Erythroblast (primary cell): ENCODE results near the gene TCP11L1.

Source experiments
- GATA1 ChIP-seq: IDR thresholded peaks from 2 replicates; pipeline ENCODE4 v1.6.1; 2011; ENCODE audit warnings: low read depth, mild to moderate bottlenecking, control low read depth, low read length, moderate library complexity
- POLR2A ChIP-seq: IDR thresholded peaks from 2 replicates; pipeline ENCODE4 v1.6.1; 2011; ENCODE audit warnings: mild to moderate bottlenecking, low read length

DNA sequence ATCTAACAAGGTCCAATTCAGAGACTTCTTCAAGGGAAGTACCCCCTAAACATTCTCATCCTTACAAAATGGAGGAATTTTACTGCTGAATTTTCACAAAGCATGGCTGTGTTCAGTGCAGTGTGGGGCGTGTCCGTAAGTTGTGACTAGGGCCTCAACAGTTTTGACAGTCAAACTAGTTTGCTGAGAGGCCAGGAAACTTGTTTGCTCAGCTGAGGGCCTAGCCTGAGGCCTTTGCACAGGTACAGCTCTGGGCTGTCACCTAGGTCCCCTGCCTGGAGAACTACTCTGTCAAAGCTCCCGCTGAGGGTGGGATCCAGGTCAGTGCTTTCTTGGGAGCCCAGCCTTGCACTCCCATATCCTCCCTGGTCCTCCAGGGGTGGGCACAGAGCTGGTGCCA, 27.9 kb downstream of the TCP11L1 start:
- TF ChIP-seq POLR2A (no peak), GATA1 (no peak)
